A549 (cell line): ENCODE data around the gene HOXD8.

ENCODE experiments used
- CTCF ChIP-seq: fragments of >200 bp; sonication (Bioruptor Twin); formaldehyde crosslinking; IDR thresholded peaks from 3 replicates; pipeline ENCODE4 v1.5.1; 2016
- PBX3 ChIP-seq: IDR thresholded peaks from 2 replicates; pipeline ENCODE4 v1.6.1; 2012
- POLR2A ChIP-seq: IDR thresholded peaks from 2 replicates; pipeline ENCODE4 v1.6.1; 2012; ENCODE audit warnings: mild to moderate bottlenecking, low read length

DNA sequence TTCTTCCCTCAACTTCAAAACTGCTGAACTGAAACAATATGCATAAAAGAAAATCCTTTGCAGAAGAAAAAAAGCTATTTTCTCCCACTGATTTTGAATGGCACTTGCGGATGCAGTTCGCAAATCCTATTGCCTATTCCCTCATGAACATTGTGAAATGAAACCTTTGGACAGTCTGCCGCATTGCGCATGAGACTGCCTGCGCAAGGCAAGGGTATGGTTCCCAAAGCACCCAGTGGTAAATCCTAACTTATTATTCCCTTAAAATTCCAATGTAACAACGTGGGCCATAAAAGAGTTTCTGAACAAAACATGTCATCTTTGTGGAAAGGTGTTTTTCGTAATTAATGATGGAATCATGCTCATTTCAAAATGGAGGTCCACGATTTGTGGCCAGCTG is 8.4 kb downstream of the HOXD8 start:
- TF ChIP-seq POLR2A (no peak), PBX3 (no peak), CTCF (no peak)
